T-helper 1 cell treated with Interleukin-12 subunit alpha and Interleukin-12 subunit beta and Interleukin-4 antibody, amounts not matched to agents 30 ng/mL and 1 ng/mL, for 36 hours (primary cell): ENCODE data around the gene LURAP1L. TPM values are rescaled to one million over a fixed set of nuclear protein-coding genes. Genes with fewer than 3 reads are reported as not detected.

ENCODE experiments used
- intact Hi-C: fragments of 100-400 bp; cut with micrococcal nuclease; formaldehyde crosslinking; loops from one replicate; pipeline ENCODE4 v1.15.1; 2024
- total RNA-seq: library from RNA; stranded (reverse); gene quantifications from 2 replicates; pipeline ENCODE4 v1.2.3, GENCODE V29; 2022

Gene LURAP1L, protein sequence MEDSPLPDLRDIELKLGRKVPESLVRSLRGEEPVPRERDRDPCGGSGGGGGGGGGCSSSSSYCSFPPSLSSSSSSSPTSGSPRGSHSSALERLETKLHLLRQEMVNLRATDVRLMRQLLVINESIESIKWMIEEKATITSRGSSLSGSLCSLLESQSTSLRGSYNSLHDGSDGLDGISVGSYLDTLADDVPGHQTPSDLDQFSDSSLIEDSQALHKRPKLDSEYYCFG
- not detected in 2 replicates for total RNA-seq

DNA sequence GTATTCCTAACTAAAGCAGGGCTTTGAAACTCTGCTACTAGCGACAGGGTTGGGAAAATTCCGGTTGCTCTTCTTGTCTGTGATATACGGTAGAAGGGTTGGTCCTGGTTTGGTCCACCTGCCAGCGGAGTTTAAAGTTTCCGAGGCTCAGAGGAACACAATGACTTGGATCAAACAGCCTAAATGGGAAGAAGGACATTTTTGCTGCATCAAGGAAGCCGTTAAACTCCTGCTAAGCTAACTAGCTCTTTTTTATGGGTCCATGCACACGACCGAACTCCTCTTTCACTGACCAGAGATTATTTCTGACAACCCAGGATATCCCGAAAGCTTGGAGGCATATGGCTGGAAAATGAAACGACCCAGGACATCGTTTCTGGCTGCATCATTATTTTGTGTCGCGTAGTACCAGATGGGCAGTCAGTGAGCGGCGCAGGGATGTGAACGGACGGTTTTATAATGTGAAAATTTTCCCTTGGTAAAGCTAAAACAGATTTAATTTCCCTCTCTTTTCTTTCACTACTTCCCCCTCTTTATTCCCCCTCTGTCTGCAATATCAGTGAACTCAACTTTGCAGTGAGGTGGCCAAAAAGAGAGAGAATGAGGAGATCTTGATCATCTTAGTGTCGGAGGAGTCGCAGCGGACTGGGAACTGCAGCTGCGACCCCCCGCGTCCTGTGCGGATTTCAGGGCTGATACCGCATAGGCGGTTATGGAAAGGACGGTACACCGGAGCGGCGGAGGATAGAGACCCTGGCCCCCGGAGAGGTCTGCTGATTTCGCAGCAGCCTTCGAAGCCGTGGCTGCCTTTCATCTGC, at the start of gene LURAP1L:
LURAP1L (plus strand) TSS at position 160 of the 818 bp plus-strand sequence. CDS start 696 bp downstream, outside the sequence.
- intact Hi-C loops: no loop called here

DNA sequence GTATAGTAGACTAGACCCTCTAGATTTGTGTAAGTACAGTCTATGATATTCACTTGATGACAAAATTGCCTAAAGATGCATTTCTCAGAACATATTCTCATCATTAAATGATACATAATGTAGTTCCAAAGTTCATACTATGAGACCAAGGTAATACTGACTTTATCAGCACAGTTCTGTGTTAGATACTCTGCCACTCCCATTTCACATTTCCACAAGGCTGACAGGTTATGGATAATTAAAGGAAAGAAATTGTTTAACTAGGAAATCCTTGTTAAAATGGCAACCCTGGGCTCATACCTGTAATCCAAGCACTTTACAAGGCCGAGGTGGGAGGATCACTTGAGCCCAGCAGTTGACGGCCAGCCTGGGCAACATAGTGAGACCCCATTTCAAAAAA, 48.0 kb upstream of the LURAP1L start:
- intact Hi-C loops: no loop called here

GRCh38 chr9:12730198-12730597, 44.6 kb upstream of the LURAP1L start:
- intact Hi-C loops: no loop called here

GRCh38 chr9:12730927-12731326, 43.9 kb upstream of the LURAP1L start:
- intact Hi-C loops: no loop called here

DNA sequence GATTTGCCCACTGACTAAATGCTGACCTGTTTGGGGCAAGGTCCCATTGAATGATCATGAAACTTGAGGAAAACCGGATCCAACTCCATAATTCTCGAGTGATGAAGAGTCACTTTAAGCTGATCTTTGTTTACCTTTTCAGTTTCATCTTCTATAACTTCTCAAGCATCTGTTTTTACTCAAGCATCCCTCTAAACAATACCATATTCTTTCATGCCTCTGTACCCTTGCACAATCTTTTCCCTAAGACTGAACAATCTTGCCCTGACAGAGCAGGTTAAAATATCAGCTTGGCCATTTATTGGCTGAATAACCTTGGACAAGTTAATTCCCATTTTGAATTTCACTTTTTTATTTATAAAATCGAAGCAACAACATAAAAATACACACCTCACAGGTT, 41.8 kb upstream of the LURAP1L start:
- intact Hi-C loops: no loop called here

DNA sequence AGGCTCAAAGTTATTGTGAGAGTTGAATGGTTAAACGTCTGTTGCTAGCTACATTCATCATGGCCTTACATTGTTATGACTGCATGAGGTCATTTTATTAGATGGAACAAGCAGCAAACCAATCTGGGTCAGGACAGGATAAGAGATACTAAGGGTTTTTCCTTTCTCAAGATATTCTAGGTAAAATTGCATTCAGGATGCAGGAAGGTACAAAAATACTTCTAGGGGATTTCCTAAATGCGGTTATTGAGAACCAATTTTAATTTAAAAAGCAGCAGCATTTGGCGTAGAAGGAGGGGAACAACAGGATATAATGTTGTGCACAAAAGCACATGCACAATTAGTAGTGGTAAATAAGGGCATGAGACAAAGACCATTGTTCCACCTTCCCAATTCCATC, 39.2 kb upstream of the LURAP1L start:
- intact Hi-C loops: no loop called here

DNA sequence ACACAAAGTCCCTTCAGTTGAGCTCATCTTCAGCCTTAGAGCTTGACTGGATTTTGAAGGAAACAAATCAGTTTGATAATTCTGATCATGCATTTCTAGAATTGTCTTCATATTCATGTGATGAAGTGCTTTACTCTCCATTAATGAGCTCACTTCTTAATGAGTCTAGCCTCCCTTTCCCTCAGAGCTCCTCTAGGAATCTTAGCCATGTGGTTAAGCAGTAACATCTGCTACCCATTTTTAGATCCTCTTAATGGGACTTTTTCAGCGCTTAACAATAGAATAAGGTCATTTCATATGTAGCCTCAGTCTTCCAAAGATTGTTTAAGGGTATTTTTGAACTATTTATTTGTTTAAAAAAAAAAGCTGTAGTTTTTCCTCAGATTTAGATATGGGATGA, 36.9 kb upstream of the LURAP1L start:
- intact Hi-C loops: no loop called here

DNA sequence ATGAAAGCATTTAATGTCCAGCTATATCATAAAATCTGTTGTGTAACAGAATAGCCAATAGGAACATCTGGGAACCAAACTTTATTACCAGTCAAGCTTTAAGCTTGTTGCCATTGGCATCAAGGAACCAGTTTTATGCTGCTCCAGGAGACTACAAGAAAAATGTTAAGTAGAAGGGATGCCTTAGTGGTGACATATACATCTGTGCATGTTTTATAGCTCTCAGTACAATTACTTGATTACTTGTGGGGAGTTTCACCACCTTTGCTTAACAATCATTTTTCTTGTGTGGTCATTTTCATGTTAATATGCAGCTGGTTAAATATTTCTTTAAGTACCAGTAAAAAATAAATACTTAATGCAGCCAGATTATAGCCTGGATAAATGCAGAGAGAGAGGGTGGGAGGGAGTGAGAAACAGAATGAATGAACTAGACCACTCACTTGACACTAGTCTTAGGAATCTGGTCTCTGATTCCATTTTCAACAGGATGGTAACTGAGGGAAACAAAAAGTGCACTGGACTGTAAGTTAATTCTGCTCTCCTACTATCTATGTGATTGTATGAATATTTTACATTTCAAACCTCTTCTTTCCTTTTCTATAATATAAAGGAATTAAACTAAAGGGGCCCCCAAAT, 35.7 kb upstream of the LURAP1L start:
- intact Hi-C loops: no loop called here

- intact Hi-C loops: no loop called here
Observed at GRCh38 chr9:12740845-12741244, 34.0 kb upstream of the LURAP1L start.

GRCh38 chr9:12748016-12748415, 26.8 kb upstream of the LURAP1L start:
- intact Hi-C loops: no loop called here

- intact Hi-C loops: no loop called here
Observed at GRCh38 chr9:12748954-12749353, 25.9 kb upstream of the LURAP1L start.

GRCh38 chr9:12753931-12754330, 20.9 kb upstream of the LURAP1L start:
- intact Hi-C loops: no loop called here

DNA sequence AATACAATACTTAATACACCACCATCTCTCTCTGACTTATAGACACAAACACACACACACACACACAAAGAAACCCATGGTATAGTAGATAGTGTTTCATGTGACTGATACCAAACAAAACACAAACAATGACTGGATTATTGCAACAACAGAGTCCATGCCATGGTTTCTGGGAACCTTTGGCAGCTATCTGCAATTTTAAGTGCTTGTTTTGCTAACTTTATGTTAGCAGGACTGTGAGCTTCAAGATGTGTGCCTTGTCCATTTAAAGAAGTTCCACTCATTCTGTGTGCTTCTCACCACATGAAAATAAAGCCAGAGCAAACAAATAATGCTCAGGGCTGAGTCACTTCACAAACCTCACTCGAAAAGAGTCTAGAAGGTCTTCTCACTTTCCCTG, 15.1 kb upstream of the LURAP1L start:
- intact Hi-C loops: no loop called here

DNA sequence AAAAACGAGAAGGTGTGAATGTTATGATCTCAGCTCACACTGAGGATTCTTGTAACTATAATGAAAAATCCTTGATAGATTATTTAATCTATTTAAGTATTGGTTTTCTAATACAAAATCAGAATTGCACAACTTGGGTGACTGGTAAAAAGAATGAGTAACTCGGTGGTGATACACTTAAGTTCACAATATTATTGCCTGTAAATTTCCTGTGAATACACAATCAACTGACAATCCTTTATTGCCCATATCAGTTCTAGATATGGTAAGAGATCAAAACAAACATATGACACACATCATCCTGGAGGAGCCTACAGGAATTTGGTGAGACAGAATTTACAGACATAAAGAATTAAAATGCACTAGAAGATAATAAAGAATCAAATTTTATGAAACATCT, 14.1 kb upstream of the LURAP1L start:
- intact Hi-C loops: no loop called here

GRCh38 chr9:12764150-12764549, 10.7 kb upstream of the LURAP1L start:
- intact Hi-C loops: no loop called here

- intact Hi-C loops: no loop called here
Observed at GRCh38 chr9:12765088-12765798, 9.6 kb upstream of the LURAP1L start.

DNA sequence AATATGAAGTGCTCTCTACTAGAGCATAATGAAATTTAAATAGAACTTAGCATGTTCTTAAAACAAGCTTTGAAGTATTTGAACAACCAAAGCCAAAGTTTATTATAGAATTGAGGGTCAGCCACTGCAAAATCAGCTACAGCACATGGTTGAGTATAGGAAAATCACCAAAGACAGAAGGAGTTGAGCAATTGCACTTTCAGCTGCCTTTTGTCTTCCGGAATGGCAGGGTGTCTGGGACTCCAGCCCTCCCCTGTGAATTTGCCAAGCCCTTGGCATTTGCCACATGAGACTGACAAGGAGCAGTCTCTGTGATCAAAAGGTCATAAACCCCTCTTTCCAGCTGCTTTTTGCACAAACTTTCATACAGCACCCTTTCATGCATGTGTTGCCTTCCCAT, 8.5 kb upstream of the LURAP1L start:
- intact Hi-C loops: no loop called here

GRCh38 chr9:12770261-12770660, 4.6 kb upstream of the LURAP1L start:
- intact Hi-C loops: no loop called here

- intact Hi-C loops: no loop called here
Observed at GRCh38 chr9:12771891-12772290, 2.9 kb upstream of the LURAP1L start.

GRCh38 chr9:12773562-12773961, 1.3 kb upstream of the LURAP1L start:
- intact Hi-C loops: no loop called here

GRCh38 chr9:12775679-12776512, 1.1 kb downstream of the LURAP1L start:
- intact Hi-C loops: no loop called here
